WTC11 (cell line): ENCODE measurements around the gene C20orf144. TPM values are rescaled to one million over a fixed set of nuclear protein-coding genes. Genes with fewer than 3 reads are reported as not detected.

Experiments used
- ATAC-seq: fragments of 200-7000 bp; cut with Tn5 transposase; 2 replicates; pipeline ENCODE4 v1.10.0; 2021; ENCODE audit warnings: mild to moderate bottlenecking, moderate library complexity
- CTCF ChIA-PET: fragments of 300-600 bp; sonication (Branson Sonifier 250); formaldehyde crosslinking; loops from one replicate; lab custom pipeline; 2021; ENCODE audit warnings: antibody characterized with exemption; lab: Charles Lee
- POLR2A ChIA-PET: fragments of 350-600 bp; sonication (Branson Sonifier 250); formaldehyde crosslinking; loops from one replicate; lab custom pipeline; 2021; ENCODE audit warnings: antibody characterized with exemption; lab: Charles Lee
- DNase-seq: peaks from one replicate; pipeline ENCODE4 v3.0.0; 2021; ENCODE audit warnings: low spot score
- H3K27ac Mint-ChIP-seq: 2 replicates; pipeline ENCODE4 v1.8.0; 2021; ENCODE audit warnings: mixed read lengths
- H3K27me3 Mint-ChIP-seq: 2 replicates; pipeline ENCODE4 v1.8.0; 2021; ENCODE audit warnings: low read depth, mild to moderate bottlenecking, moderate library complexity, mixed read lengths
- H3K36me3 Mint-ChIP-seq: 2 replicates; pipeline ENCODE4 v1.8.0; 2021; ENCODE audit warnings: mixed read lengths
- H3K4me1 Mint-ChIP-seq: 2 replicates; pipeline ENCODE4 v1.8.0; 2022; ENCODE audit warnings: mixed read lengths
- H3K4me3 Mint-ChIP-seq: 2 replicates; pipeline ENCODE4 v1.8.0; 2021; ENCODE audit warnings: mild to moderate bottlenecking, moderate library complexity, mixed read lengths
- H3K9me3 Mint-ChIP-seq: 2 replicates; pipeline ENCODE4 v1.8.0; 2021; ENCODE audit warnings: mixed read lengths
- ATF1 ChIP-seq: sonication (generic); formaldehyde crosslinking; IDR thresholded peaks from 2 replicates; pipeline ENCODE4 v1.8.1; 2023; ENCODE audit warnings: mild to moderate bottlenecking, moderate library complexity, missing genetic modification reagents
- ESRRA ChIP-seq: sonication (generic); formaldehyde crosslinking; IDR thresholded peaks from 2 replicates; pipeline ENCODE4 v1.8.1; 2022; ENCODE audit warnings: mild to moderate bottlenecking, missing genetic modification reagents, borderline replicate concordance
- ETV6 ChIP-seq: sonication (generic); formaldehyde crosslinking; IDR thresholded peaks from 2 replicates; pipeline ENCODE4 v1.8.1; 2022; ENCODE audit warnings: mild to moderate bottlenecking, missing genetic modification reagents
- FOXJ3 ChIP-seq: sonication (generic); formaldehyde crosslinking; IDR thresholded peaks from 2 replicates; pipeline ENCODE4 v1.9.0; 2021; ENCODE audit warnings: missing genetic modification reagents, mild to moderate bottlenecking, borderline replicate concordance
- JUN ChIP-seq: sonication (generic); formaldehyde crosslinking; IDR thresholded peaks from 2 replicates; pipeline ENCODE4 v1.8.0; 2023; ENCODE audit warnings: mild to moderate bottlenecking, missing genetic modification reagents
- NFYB ChIP-seq: sonication (generic); formaldehyde crosslinking; conservative IDR thresholded peaks from 2 replicates; pipeline ENCODE4 v1.8.0; 2022; ENCODE audit warnings: low read depth, missing genetic modification reagents
- NR2C2 ChIP-seq: sonication (generic); formaldehyde crosslinking; IDR thresholded peaks from 2 replicates; pipeline ENCODE4 v1.8.0; 2022; ENCODE audit warnings: mild to moderate bottlenecking, missing genetic modification reagents
- OVOL2 ChIP-seq: fragments of 250-450 bp; sonication (Bioruptor Pico); IDR thresholded peaks from 2 replicates; pipeline ENCODE4 v1.9.0; 2021; ENCODE audit warnings: mild to moderate bottlenecking, borderline replicate concordance
- PRRX2 ChIP-seq: fragments of 250-450 bp; sonication (Bioruptor Pico); IDR thresholded peaks from 2 replicates; pipeline ENCODE4 v1.8.0; 2021; ENCODE audit warnings: mild to moderate bottlenecking
- RELA ChIP-seq: sonication (generic); formaldehyde crosslinking; IDR thresholded peaks from 2 replicates; pipeline ENCODE4 v1.8.1; 2022; ENCODE audit warnings: missing genetic modification reagents, mild to moderate bottlenecking, borderline replicate concordance
- RORB ChIP-seq: fragments of 250-450 bp; sonication (Bioruptor Pico); IDR thresholded peaks from 2 replicates; pipeline ENCODE4 v1.9.0; 2021; ENCODE audit warnings: mild to moderate bottlenecking
- SP1 ChIP-seq: sonication (generic); formaldehyde crosslinking; conservative IDR thresholded peaks from 2 replicates; pipeline ENCODE4 v1.8.1; 2022; ENCODE audit warnings: missing genetic modification reagents
- TEAD1 ChIP-seq: sonication (generic); formaldehyde crosslinking; IDR thresholded peaks from 2 replicates; pipeline ENCODE4 v1.8.0; 2022; ENCODE audit warnings: mild to moderate bottlenecking, missing genetic modification reagents
- TEAD4 ChIP-seq: sonication (generic); formaldehyde crosslinking; IDR thresholded peaks from 2 replicates; pipeline ENCODE4 v1.8.0; 2022; ENCODE audit warnings: mild to moderate bottlenecking, missing genetic modification reagents
- ZNF138 ChIP-seq: sonication (generic); formaldehyde crosslinking; conservative IDR thresholded peaks from 2 replicates; pipeline ENCODE4 v1.8.1; 2022; ENCODE audit warnings: mild to moderate bottlenecking, moderate library complexity, missing genetic modification reagents
- ZNF219 ChIP-seq: sonication (generic); formaldehyde crosslinking; IDR thresholded peaks from 2 replicates; pipeline ENCODE4 v1.8.0; 2023; ENCODE audit warnings: missing genetic modification reagents, mild to moderate bottlenecking, borderline replicate concordance
- ZNF396 ChIP-seq: fragments of 250-450 bp; sonication (Bioruptor Pico); IDR thresholded peaks from 2 replicates; pipeline ENCODE4 v1.8.0; 2021; ENCODE audit warnings: mild to moderate bottlenecking, moderate library complexity, borderline replicate concordance
- ZNF416 ChIP-seq: fragments of 250-450 bp; sonication (Bioruptor Pico); IDR thresholded peaks from 2 replicates; pipeline ENCODE4 v1.9.0; 2021; ENCODE audit warnings: mild to moderate bottlenecking, inconsistent platforms
- total RNA-seq: library from RNA; stranded (reverse); gene quantifications from 3 replicates; pipeline ENCODE4 v1.2.3, GENCODE V29; 2021
- TF ChIP-seq, protein P1 (sequence below): sonication (generic); formaldehyde crosslinking; IDR thresholded peaks from 2 replicates; pipeline ENCODE4 v1.8.0; 2022; ENCODE audit warnings: mild to moderate bottlenecking, missing genetic modification reagents
- TF ChIP-seq, protein P2 (sequence below): sonication (generic); formaldehyde crosslinking; IDR thresholded peaks from 2 replicates; pipeline ENCODE4 v1.8.1; 2022; ENCODE audit warnings: mild to moderate bottlenecking, missing genetic modification reagents, moderate library complexity, borderline replicate concordance
- TF ChIP-seq, protein P3 (sequence below): fragments of 250-450 bp; sonication (Bioruptor Pico); IDR thresholded peaks from 2 replicates; pipeline ENCODE4 v1.9.0; 2021; ENCODE audit warnings: mild to moderate bottlenecking
- TF ChIP-seq, protein P4 (sequence below): sonication (generic); formaldehyde crosslinking; IDR thresholded peaks from 2 replicates; pipeline ENCODE4 v1.8.1; 2022; ENCODE audit warnings: mild to moderate bottlenecking, moderate library complexity, missing genetic modification reagents
- TF ChIP-seq, protein P5 (sequence below): sonication (generic); formaldehyde crosslinking; IDR thresholded peaks from 2 replicates; pipeline ENCODE4 v1.8.1; 2023; ENCODE audit warnings: mild to moderate bottlenecking, missing genetic modification reagents
- TF ChIP-seq, protein P6 (sequence below): sonication (generic); formaldehyde crosslinking; IDR thresholded peaks from 2 replicates; pipeline ENCODE4 v1.8.1; 2022; ENCODE audit warnings: low read depth, mild to moderate bottlenecking, moderate library complexity, missing genetic modification reagents, borderline replicate concordance
- TF ChIP-seq, protein P7 (sequence below): fragments of 250-450 bp; sonication (Bioruptor Pico); IDR thresholded peaks from 2 replicates; pipeline ENCODE4 v1.9.0; 2021; ENCODE audit warnings: moderate library complexity, mild to moderate bottlenecking, inconsistent platforms, borderline replicate concordance

Gene C20orf144
- total RNA-seq, 1 experiment from 2014 or later, result 0.09 TPM

DNA sequence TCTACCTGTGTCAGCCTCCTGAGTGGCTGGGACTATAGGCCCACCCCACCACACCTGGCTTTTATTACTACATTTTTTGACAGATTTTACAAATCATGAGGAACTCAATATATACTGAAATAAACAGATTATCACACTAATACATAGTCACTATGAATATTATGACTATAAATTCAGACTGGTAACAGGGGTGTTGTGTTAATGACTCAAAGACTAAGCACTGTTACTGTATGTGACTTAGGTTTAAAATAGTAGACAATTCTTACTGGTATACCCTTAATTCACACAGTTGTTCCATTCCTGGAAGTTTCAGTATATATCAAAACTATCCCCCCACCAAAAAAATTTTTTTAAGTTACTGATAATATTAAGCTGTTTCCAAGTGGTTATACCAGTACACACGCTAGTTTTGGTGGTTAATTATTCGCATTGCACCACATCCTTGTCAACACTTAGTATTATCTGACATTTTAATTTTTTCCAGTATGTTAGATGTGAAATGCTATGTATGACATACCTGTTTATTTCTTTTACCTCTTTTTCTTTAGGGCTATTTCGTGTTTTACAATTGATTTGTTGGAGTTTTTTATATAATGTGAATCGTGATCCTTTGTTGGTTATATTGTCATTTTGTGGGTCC lies 34.4 kb upstream of the C20orf144 start:
- ATAC-seq, result no peak
- H3K4me1 Mint-ChIP-seq, result no peaks in the 10 kb centered on the region

DNA sequence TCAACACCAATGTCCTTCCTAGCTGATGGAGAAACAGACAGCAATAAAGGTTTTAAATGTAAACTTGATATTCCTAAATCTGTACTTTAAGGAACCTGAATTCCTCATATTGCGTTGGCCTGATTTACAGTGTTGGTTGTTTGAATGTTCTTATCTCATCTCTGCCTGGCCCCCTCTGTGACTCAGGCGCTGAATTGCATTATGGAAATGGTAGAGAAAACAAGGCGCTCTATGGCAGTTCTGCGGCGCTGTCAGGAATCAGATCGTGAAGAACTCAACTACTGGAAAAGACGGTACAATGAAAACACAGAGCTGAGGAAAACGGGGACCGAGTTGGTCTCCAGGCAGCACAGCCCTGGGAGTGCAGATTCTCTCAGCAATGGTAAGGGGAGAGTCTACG lies 32.6 kb upstream of the C20orf144 start:
- DNase-seq (no peak), ATAC-seq (no peak)
- Mint-ChIP-seq H3K4me1 (no peaks in the 10 kb centered on the region), H3K36me3 (peaks cover 35% of the 10 kb centered on the region), H3K27ac (no peak overlapping the region), H3K4me3 (no peak overlapping the region), H3K27me3 (no peaks in the 10 kb centered on the region), H3K9me3 (no peaks in the 10 kb centered on the region)
- ChIA-PET POLR2A (no interaction called here), CTCF (no interaction called here)
- no peak for TF ChIP-seq JUN (CRISPR knock-in tag)
- TF ChIP-seq, protein P1, sequence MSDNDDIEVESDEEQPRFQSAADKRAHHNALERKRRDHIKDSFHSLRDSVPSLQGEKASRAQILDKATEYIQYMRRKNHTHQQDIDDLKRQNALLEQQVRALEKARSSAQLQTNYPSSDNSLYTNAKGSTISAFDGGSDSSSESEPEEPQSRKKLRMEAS (CRISPR knock-in tag), result no peak
- no peak for TF ChIP-seq ATF1 (CRISPR knock-in tag)
- no peak for TF ChIP-seq ZNF138
- TF ChIP-seq RORB (CRISPR knock-in tag), result no peak
- no peak for TF ChIP-seq ZNF219 (CRISPR knock-in tag)
- TF ChIP-seq, protein P2, sequence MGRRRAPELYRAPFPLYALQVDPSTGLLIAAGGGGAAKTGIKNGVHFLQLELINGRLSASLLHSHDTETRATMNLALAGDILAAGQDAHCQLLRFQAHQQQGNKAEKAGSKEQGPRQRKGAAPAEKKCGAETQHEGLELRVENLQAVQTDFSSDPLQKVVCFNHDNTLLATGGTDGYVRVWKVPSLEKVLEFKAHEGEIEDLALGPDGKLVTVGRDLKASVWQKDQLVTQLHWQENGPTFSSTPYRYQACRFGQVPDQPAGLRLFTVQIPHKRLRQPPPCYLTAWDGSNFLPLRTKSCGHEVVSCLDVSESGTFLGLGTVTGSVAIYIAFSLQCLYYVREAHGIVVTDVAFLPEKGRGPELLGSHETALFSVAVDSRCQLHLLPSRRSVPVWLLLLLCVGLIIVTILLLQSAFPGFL (CRISPR knock-in tag), result no peak
- TF ChIP-seq ZNF396, result no peak
- TF ChIP-seq NR2C2 (CRISPR knock-in tag), result no peak
- TF ChIP-seq TEAD1 (CRISPR knock-in tag), result no peak
- TF ChIP-seq NFYB (CRISPR knock-in tag), result no peak
- no peak for TF ChIP-seq ZNF416 (CRISPR knock-in tag)
- TF ChIP-seq, protein P3, sequence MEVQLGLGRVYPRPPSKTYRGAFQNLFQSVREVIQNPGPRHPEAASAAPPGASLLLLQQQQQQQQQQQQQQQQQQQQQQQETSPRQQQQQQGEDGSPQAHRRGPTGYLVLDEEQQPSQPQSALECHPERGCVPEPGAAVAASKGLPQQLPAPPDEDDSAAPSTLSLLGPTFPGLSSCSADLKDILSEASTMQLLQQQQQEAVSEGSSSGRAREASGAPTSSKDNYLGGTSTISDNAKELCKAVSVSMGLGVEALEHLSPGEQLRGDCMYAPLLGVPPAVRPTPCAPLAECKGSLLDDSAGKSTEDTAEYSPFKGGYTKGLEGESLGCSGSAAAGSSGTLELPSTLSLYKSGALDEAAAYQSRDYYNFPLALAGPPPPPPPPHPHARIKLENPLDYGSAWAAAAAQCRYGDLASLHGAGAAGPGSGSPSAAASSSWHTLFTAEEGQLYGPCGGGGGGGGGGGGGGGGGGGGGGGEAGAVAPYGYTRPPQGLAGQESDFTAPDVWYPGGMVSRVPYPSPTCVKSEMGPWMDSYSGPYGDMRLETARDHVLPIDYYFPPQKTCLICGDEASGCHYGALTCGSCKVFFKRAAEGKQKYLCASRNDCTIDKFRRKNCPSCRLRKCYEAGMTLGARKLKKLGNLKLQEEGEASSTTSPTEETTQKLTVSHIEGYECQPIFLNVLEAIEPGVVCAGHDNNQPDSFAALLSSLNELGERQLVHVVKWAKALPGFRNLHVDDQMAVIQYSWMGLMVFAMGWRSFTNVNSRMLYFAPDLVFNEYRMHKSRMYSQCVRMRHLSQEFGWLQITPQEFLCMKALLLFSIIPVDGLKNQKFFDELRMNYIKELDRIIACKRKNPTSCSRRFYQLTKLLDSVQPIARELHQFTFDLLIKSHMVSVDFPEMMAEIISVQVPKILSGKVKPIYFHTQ (CRISPR knock-in tag), result no peak
- no peak for TF ChIP-seq FOXJ3 (CRISPR knock-in tag)
- no peak for TF ChIP-seq ESRRA (CRISPR knock-in tag)
- TF ChIP-seq ETV6 (CRISPR knock-in tag), result no peak
- no peak for TF ChIP-seq SP1

More for the DNA sequence above, 34.4 kb upstream of the C20orf144 start:
- no peak for DNase-seq
- ChIA-PET POLR2A (no interaction called here), CTCF (interaction anchor here (1.0 kb wide), 1 partner anchor 170 kb away, joined by 4 read pairs; no protein-coding TSS in a partner anchor)
- TF ChIP-seq OVOL2 (no peak), PRRX2 (CRISPR knock-in tag) (no peak), RELA (CRISPR knock-in tag) (no peak), TEAD4 (CRISPR knock-in tag) (no peak)
- TF ChIP-seq, protein P4, sequence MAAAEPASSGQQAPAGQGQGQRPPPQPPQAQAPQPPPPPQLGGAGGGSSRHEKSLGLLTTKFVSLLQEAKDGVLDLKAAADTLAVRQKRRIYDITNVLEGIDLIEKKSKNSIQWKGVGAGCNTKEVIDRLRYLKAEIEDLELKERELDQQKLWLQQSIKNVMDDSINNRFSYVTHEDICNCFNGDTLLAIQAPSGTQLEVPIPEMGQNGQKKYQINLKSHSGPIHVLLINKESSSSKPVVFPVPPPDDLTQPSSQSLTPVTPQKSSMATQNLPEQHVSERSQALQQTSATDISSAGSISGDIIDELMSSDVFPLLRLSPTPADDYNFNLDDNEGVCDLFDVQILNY (CRISPR knock-in tag), result no peak
- TF ChIP-seq, protein P5, sequence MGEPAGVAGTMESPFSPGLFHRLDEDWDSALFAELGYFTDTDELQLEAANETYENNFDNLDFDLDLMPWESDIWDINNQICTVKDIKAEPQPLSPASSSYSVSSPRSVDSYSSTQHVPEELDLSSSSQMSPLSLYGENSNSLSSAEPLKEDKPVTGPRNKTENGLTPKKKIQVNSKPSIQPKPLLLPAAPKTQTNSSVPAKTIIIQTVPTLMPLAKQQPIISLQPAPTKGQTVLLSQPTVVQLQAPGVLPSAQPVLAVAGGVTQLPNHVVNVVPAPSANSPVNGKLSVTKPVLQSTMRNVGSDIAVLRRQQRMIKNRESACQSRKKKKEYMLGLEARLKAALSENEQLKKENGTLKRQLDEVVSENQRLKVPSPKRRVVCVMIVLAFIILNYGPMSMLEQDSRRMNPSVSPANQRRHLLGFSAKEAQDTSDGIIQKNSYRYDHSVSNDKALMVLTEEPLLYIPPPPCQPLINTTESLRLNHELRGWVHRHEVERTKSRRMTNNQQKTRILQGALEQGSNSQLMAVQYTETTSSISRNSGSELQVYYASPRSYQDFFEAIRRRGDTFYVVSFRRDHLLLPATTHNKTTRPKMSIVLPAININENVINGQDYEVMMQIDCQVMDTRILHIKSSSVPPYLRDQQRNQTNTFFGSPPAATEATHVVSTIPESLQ (CRISPR knock-in tag), result no peak
- TF ChIP-seq, protein P6, sequence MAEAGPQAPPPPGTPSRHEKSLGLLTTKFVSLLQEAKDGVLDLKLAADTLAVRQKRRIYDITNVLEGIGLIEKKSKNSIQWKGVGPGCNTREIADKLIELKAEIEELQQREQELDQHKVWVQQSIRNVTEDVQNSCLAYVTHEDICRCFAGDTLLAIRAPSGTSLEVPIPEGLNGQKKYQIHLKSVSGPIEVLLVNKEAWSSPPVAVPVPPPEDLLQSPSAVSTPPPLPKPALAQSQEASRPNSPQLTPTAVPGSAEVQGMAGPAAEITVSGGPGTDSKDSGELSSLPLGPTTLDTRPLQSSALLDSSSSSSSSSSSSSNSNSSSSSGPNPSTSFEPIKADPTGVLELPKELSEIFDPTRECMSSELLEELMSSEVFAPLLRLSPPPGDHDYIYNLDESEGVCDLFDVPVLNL (CRISPR knock-in tag), result no peak
- TF ChIP-seq, protein P7, sequence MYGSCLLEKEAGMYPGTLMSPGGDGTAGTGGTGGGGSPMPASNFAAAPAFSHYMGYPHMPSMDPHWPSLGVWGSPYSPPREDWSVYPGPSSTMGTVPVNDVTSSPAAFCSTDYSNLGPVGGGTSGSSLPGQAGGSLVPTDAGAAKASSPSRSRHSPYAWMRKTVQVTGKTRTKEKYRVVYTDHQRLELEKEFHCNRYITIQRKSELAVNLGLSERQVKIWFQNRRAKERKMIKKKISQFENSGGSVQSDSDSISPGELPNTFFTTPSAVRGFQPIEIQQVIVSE (CRISPR knock-in tag), result no peak
- H3K4me3 Mint-ChIP-seq, result no peak overlapping the region
- H3K27me3 Mint-ChIP-seq, result no peaks in the 10 kb centered on the region
- no peak overlapping the region for H3K27ac Mint-ChIP-seq
- H3K36me3 Mint-ChIP-seq, result peaks cover 45% of the 10 kb centered on the region
- H3K9me3 Mint-ChIP-seq, result no peaks in the 10 kb centered on the region
